ENCODE results near the gene GCA.

DNA sequence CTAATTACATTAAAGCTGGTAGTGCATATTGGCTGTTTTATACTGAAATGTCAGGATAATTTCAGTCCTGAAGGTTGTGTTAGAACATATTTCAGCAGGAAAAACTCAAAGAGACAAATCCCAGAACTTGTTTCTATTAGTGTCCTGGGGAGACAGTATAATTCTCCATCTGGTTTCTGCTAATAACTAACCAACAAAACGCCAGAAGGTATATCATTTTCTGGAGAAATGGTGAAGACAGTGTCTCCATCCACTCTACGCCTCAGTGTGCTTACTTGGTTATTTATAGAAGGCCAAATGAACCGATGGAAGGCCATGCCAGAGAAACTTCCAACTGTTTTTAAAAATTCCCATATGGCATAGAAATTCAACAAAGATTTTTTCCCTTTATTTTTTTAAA lies 41.6 kb downstream of the GCA start:
- no peak for TF ChIP-seq POLR2AphosphoS5 (IDR thresholded peaks at IDR 0.05; ENCODE audit: low read depth, low read length)
- TF ChIP-seq POLR2A (IDR thresholded peaks at IDR 0.05; ENCODE audit: low read depth, low read length) = no peak

All from GM12892 (cell line).